Astrocyte of the spinal cord (primary cell): ENCODE results near the gene CETN3.
A peak's percentile ranks its signal among the peaks of the same experiment; 100 is the strongest.

Source experiments
- DNase-seq: peaks from one replicate; pipeline ENCODE4 v3.0.0; 2011; ENCODE audit warnings: low read depth, low spot score
- H3K4me3 ChIP-seq: 2 replicates; pipeline ENCODE4 v1.5.1; 2011; ENCODE audit warnings: low read depth, mild to moderate bottlenecking, low read length, moderate library complexity
- CTCF ChIP-seq: IDR thresholded peaks from 2 replicates; pipeline ENCODE4 v1.5.1; 2012; ENCODE audit warnings: low read depth, mild to moderate bottlenecking, low read length, inconsistent platforms
- in situ Hi-C: cut with HindIII; loops from 2 replicates; pipeline ENCODE4 v1.10.0; 2017; ENCODE audit warnings: low sequenced_read_pairs

Gene CETN3

GRCh38 chr5:90387508-90387907, 22.0 kb downstream of the CETN3 start:
- H3K4me3 ChIP-seq, result no peak overlapping the region
- in situ Hi-C loops, result no loop called here
- DNase-seq, result no peak
- no peak for TF ChIP-seq CTCF

- no peak overlapping the region for H3K4me3 ChIP-seq
- peak; percentile 45 for TF ChIP-seq CTCF
- in situ Hi-C loops, result no loop called here
- DNase-seq, result peak; percentile 39
Measured at GRCh38 chr5:90386099-90386710, 23.4 kb downstream of the CETN3 start.

- H3K4me3 ChIP-seq, result no peak overlapping the region
- DNase-seq, result no peak
- in situ Hi-C loops, result no loop called here
- no peak for TF ChIP-seq CTCF
Measured at GRCh38 chr5:90384389-90384788, 25.2 kb downstream of the CETN3 start.

GRCh38 chr5:90383903-90384302, 25.7 kb downstream of the CETN3 start:
- TF ChIP-seq CTCF, result no peak
- in situ Hi-C loops, result no loop called here
- no peak for DNase-seq
- H3K4me3 ChIP-seq, result no peak overlapping the region

- no peak overlapping the region for H3K4me3 ChIP-seq
- TF ChIP-seq CTCF, result no peak
- in situ Hi-C loops, result no loop called here
Measured at GRCh38 chr5:90381213-90381929, 28.2 kb downstream of the CETN3 start.

GRCh38 chr5:90379652-90380051, 29.9 kb downstream of the CETN3 start:
- in situ Hi-C loops, result no loop called here
- no peak for TF ChIP-seq CTCF

More at GRCh38 chr5:90381213-90381929, 28.2 kb downstream of the CETN3 start:
- DNase-seq, result no peak

More at GRCh38 chr5:90379652-90380051, 29.9 kb downstream of the CETN3 start:
- no peak for DNase-seq
- H3K4me3 ChIP-seq, result no peak overlapping the region
